Measurements from ENCODE around the gene CGN. TPM values are rescaled to one million over a fixed set of nuclear protein-coding genes. Genes with fewer than 3 reads are reported as not detected.

Gene CGN

GRCh38 chr1:151585622-151586021, 74.4 kb downstream of the CGN start:
- no CpG with 5 or more reads among the region's 1 CpG for WGBS, 2 donors (ENCODE audit: extremely low coverage in 2 of 2, insufficient read length in 2 of 2, insufficient replicate concordance in 1 of 2)
- Histone ChIP-seq H2BK15ac (ENCODE audit: low read length) (no peak overlapping the region), H3K9me3 (replicated peaks in 1 of 2; ENCODE audit: control insufficient read depth in 2 of 2, insufficient read depth in 1 of 2, low read depth in 1 of 2, low read length in 2 of 2) (no peaks in the 10 kb centered on the region), H3K36me3 (replicated peaks in 1 of 2; ENCODE audit: control insufficient read depth in 2 of 2, insufficient read depth in 2 of 2, low read length in 2 of 2) (peaks cover 4 to 29% of the 10 kb centered on the region in 2 donors), H3K4me3 (ENCODE audit: low read length in 2 of 2) (no peak overlapping the region), H3K9ac (ENCODE audit: low read depth, low read length, poor library complexity) (no peak overlapping the region), H2AFZ (ENCODE audit: low read length) (no peak overlapping the region), H4K8ac (ENCODE audit: low read depth, low read length) (no peak overlapping the region), H2BK120ac (ENCODE audit: low read depth, low read length) (no peak overlapping the region), H3K4me2 (ENCODE audit: insufficient read depth, low read length, poor library complexity, severe bottlenecking) (no peak overlapping the region), H4K91ac (ENCODE audit: low read depth, low read length, poor library complexity) (no peak overlapping the region), H3K27ac (replicated peaks; ENCODE audit: low read length) (no peak overlapping the region), H3K4me1 (ENCODE audit: control insufficient read depth in 2 of 2, insufficient read depth in 1 of 2, low read depth in 1 of 2, low read length in 2 of 2) (peaks cover 0 to 3% of the 10 kb centered on the region in 2 donors), H3K14ac (ENCODE audit: low read length) (no peak overlapping the region), H3K79me1 (ENCODE audit: low read depth, low read length) (no peaks in the 10 kb centered on the region), H3K18ac (ENCODE audit: low read length) (no peak overlapping the region), H3K4ac (ENCODE audit: low read length) (no peak overlapping the region), H3K27me3 (ENCODE audit: control insufficient read depth in 3 of 3, insufficient read depth in 3 of 3, low read depth in 1 of 3, low read length in 3 of 3) (no peaks in the 10 kb centered on the region), H2BK5ac (ENCODE audit: low read length) (no peak overlapping the region), H3K23ac (ENCODE audit: low read depth, low read length, poor library complexity) (no peak overlapping the region), H2BK12ac (ENCODE audit: low read length) (no peak overlapping the region), H2AK5ac (ENCODE audit: low read depth, low read length) (no peak overlapping the region)
- DNase-seq (ENCODE audit: low spot score), result no peak

Small RNA genes lying within 50 kb of the gene (small RNA-seq; reads per million reads assigned to genes)
- gene MIR554 (ENCODE audit: insufficient read depth) (not detected), gene RF00405 (ENCODE audit: insufficient read depth) (not detected)
